Stimulated activated CD8-positive, alpha-beta memory T cell treated with anti-CD3 and anti-CD28 coated beads, Interleukin-7, amount 100 ng/mL, for 24 hours (primary cell): ENCODE measurements around the gene STAT5B.

Source experiments
- DNase-seq: peaks from one replicate; pipeline ENCODE4 v3.0.0-alpha.2; 2020; ENCODE audit warnings: low read depth

Gene STAT5B

GRCh38 chr17:42178817-42179216 lies 97.4 kb downstream of the STAT5B start:
- no peak for DNase-seq

- no peak for DNase-seq
These were observed 98.5 kb downstream of the STAT5B start for GRCh38 chr17:42177684-42178083.

- DNase-seq, result no peak
These were observed 101.9 kb downstream of the STAT5B start for GRCh38 chr17:42174126-42174783.

- no peak for DNase-seq
These were observed 104.4 kb downstream of the STAT5B start for GRCh38 chr17:42171831-42172230.

- DNase-seq, result no peak
These were observed 106.8 kb downstream of the STAT5B start for GRCh38 chr17:42169351-42169750.

- no peak for DNase-seq
These were observed 108.4 kb downstream of the STAT5B start for GRCh38 chr17:42167807-42168206.

GRCh38 chr17:42166196-42166763 lies 109.9 kb downstream of the STAT5B start:
- no peak for DNase-seq

- DNase-seq, result no peak
These were observed 110.4 kb downstream of the STAT5B start for GRCh38 chr17:42165751-42166150.

- DNase-seq, result no peak
These were observed 112.3 kb downstream of the STAT5B start for GRCh38 chr17:42163696-42164407.

- no peak for DNase-seq
These were observed 113.1 kb downstream of the STAT5B start for GRCh38 chr17:42163113-42163512.

- no peak for DNase-seq
These were observed 115.7 kb downstream of the STAT5B start for GRCh38 chr17:42160531-42160910.

- DNase-seq, result no peak
These were observed 116.2 kb downstream of the STAT5B start for GRCh38 chr17:42159796-42160530.

- no peak for DNase-seq
These were observed 120.6 kb downstream of the STAT5B start for GRCh38 chr17:42155614-42156045.

GRCh38 chr17:42153919-42154742 lies 122.1 kb downstream of the STAT5B start:
- DNase-seq, result no peak
